H1 (cell line): ENCODE data around the gene GRIA3.

ENCODE experiments used
- EZH2 ChIP-seq: fragments of 200-600 bp; sonication (generic); IDR thresholded peaks from 2 replicates; pipeline ENCODE4 v1.7.1; 2012; ENCODE audit warnings: low read depth, mild to moderate bottlenecking, moderate library complexity, low read length, inconsistent platforms; ENCODE audit not compliant: severe bottlenecking
- POLR2A ChIP-seq, 2 experiments: IDR thresholded peaks; 1 replicate in 1 of 2; 2 replicates in 1 of 2; pipeline ENCODE4 v1.6.1; 2011; ENCODE audit warnings: low read depth in 2 of 2, low read length in 2 of 2, mild to moderate bottlenecking in 2 of 2; ENCODE audit errors: control extremely low read depth in 1 of 2
- POLR2AphosphoS5 ChIP-seq: IDR thresholded peaks from 2 replicates; pipeline ENCODE4 v1.6.1; 2011; ENCODE audit warnings: low read depth, low read length
- POU5F1 ChIP-seq: IDR thresholded peaks from 2 replicates; pipeline ENCODE4 v1.6.1; 2011; ENCODE audit warnings: low read depth, mild to moderate bottlenecking, low read length, moderate library complexity
- RXRA ChIP-seq: IDR thresholded peaks from 2 replicates; pipeline ENCODE4 v1.6.1; 2011; ENCODE audit warnings: low read depth, mild to moderate bottlenecking, low read length, moderate library complexity; ENCODE audit not compliant: insufficient read depth
- ZNF274 ChIP-seq: IDR thresholded peaks from 2 replicates; pipeline ENCODE4 v1.7.0; 2012; ENCODE audit warnings: low read length, borderline replicate concordance; ENCODE audit errors: extremely low read depth
- TF ChIP-seq, protein P1 (sequence below): IDR thresholded peaks from 2 replicates; pipeline ENCODE4 v1.6.1; 2011; ENCODE audit warnings: low read length, improper control_type of control experiment
- TF ChIP-seq, protein P2 (sequence below), 3 experiments: IDR thresholded peaks; 1 replicate in 2 of 3; 2 replicates in 1 of 3; pipeline versions ENCODE4 v1.5.1 to v1.6.1; 2011; ENCODE audit warnings: low read length in 3 of 3, mild to moderate bottlenecking in 3 of 3, inconsistent platforms in 2 of 3, low read depth in 1 of 3, moderate library complexity in 1 of 3; ENCODE audit not compliant: insufficient read depth in 1 of 3; ENCODE audit errors: control extremely low read depth in 1 of 3
- TF ChIP-seq, protein P3 (sequence below): IDR thresholded peaks from 2 replicates; pipeline ENCODE4 v1.6.1; 2012; ENCODE audit warnings: low read length, inconsistent platforms

GRCh38 chrX:123357941-123358340, 173.9 kb downstream of the GRIA3 start:
- TF ChIP-seq POLR2A (IDR thresholded peaks at IDR 0.05; ENCODE audit: control extremely low read depth in 1 of 2, low read depth in 2 of 2, low read length in 2 of 2) (no peak), EZH2 (no peak), POU5F1 (no peak), RXRA (no peak), ZNF274 (no peak), POLR2AphosphoS5 (no peak)
- TF ChIP-seq, protein P1, sequence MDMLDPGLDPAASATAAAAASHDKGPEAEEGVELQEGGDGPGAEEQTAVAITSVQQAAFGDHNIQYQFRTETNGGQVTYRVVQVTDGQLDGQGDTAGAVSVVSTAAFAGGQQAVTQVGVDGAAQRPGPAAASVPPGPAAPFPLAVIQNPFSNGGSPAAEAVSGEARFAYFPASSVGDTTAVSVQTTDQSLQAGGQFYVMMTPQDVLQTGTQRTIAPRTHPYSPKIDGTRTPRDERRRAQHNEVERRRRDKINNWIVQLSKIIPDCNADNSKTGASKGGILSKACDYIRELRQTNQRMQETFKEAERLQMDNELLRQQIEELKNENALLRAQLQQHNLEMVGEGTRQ: no peak
- TF ChIP-seq, protein P2, sequence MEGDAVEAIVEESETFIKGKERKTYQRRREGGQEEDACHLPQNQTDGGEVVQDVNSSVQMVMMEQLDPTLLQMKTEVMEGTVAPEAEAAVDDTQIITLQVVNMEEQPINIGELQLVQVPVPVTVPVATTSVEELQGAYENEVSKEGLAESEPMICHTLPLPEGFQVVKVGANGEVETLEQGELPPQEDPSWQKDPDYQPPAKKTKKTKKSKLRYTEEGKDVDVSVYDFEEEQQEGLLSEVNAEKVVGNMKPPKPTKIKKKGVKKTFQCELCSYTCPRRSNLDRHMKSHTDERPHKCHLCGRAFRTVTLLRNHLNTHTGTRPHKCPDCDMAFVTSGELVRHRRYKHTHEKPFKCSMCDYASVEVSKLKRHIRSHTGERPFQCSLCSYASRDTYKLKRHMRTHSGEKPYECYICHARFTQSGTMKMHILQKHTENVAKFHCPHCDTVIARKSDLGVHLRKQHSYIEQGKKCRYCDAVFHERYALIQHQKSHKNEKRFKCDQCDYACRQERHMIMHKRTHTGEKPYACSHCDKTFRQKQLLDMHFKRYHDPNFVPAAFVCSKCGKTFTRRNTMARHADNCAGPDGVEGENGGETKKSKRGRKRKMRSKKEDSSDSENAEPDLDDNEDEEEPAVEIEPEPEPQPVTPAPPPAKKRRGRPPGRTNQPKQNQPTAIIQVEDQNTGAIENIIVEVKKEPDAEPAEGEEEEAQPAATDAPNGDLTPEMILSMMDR (IDR thresholded peaks at IDR 0.05; ENCODE audit: control extremely low read depth in 1 of 3, insufficient read depth in 1 of 3, low read depth in 1 of 3, low read length in 3 of 3): no peak
- TF ChIP-seq, protein P3, sequence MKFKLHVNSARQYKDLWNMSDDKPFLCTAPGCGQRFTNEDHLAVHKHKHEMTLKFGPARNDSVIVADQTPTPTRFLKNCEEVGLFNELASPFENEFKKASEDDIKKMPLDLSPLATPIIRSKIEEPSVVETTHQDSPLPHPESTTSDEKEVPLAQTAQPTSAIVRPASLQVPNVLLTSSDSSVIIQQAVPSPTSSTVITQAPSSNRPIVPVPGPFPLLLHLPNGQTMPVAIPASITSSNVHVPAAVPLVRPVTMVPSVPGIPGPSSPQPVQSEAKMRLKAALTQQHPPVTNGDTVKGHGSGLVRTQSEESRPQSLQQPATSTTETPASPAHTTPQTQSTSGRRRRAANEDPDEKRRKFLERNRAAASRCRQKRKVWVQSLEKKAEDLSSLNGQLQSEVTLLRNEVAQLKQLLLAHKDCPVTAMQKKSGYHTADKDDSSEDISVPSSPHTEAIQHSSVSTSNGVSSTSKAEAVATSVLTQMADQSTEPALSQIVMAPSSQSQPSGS: no peak
